ENCODE data around the gene ASF1A.

Gene ASF1A

GRCh38 chr6:118882314-118882905 lies 11.5 kb upstream of the ASF1A start:
- DNase-seq, result no peak

GRCh38 chr6:118886641-118887040 lies 7.3 kb upstream of the ASF1A start:
- no peak for DNase-seq

- no peak for DNase-seq
Measured at GRCh38 chr6:118889163-118889562, 4.8 kb upstream of the ASF1A start.

GRCh38 chr6:118890997-118891790 lies 2.8 kb upstream of the ASF1A start:
- peak; percentile 12 for DNase-seq

- no peak for DNase-seq
Measured at GRCh38 chr6:118892355-118892991, 1.5 kb upstream of the ASF1A start.

GRCh38 chr6:118893064-118893806 lies 717 bp upstream of the ASF1A start:
- DNase-seq, result peak; percentile 15

GRCh38 chr6:118894425-118895260 lies 691 bp downstream of the ASF1A start:
- DNase-seq, result peak; percentile 52

GRCh38 chr6:118895261-118895560 lies 1.3 kb downstream of the ASF1A start:
- no peak for DNase-seq

- DNase-seq, result no peak
Measured at GRCh38 chr6:118895859-118896258, 1.9 kb downstream of the ASF1A start.

GRCh38 chr6:118896339-118897136 lies 2.6 kb downstream of the ASF1A start:
- peak; percentile 42 for DNase-seq

GRCh38 chr6:118897386-118897785 lies 3.4 kb downstream of the ASF1A start:
- no peak for DNase-seq

- DNase-seq, result no peak
Measured at GRCh38 chr6:118899948-118900347, 6.0 kb downstream of the ASF1A start.

GRCh38 chr6:118902726-118903125 lies 8.8 kb downstream of the ASF1A start:
- DNase-seq, result no peak

- DNase-seq, result no peak
Measured at GRCh38 chr6:118903138-118903537, 9.2 kb downstream of the ASF1A start.

- no peak for DNase-seq
Measured at GRCh38 chr6:118903691-118904090, 9.7 kb downstream of the ASF1A start.

- no peak for DNase-seq
Measured at GRCh38 chr6:118905084-118905483, 11.1 kb downstream of the ASF1A start.

- DNase-seq, result no peak
Measured at GRCh38 chr6:118905851-118906250, 11.9 kb downstream of the ASF1A start.

- peak; percentile 33 for DNase-seq
Measured at GRCh38 chr6:118908441-118908840, 14.5 kb downstream of the ASF1A start.

- DNase-seq, result no peak
Measured at GRCh38 chr6:118912646-118913045, 18.7 kb downstream of the ASF1A start.

GRCh38 chr6:118913161-118913560 lies 19.2 kb downstream of the ASF1A start:
- no peak for DNase-seq

GRCh38 chr6:118914598-118914997 lies 20.6 kb downstream of the ASF1A start:
- no peak for DNase-seq
